ENCODE results near the gene PPP1R3D. TPM values are rescaled to one million over a fixed set of nuclear protein-coding genes. Genes with fewer than 3 reads are reported as not detected.
"Not testable (repeated sequence)": the region's sequence is repeated elsewhere in the genome, so short reads cannot be mapped to it uniquely, and the experiment has no call there.

The PPP1R3D gene
- total and polyA plus RNA-seq, 9 donors, result 4.0 to 6.3 (median 4.9) TPM

GRCh38 chr20:59976156-59976782 is 36.2 kb upstream of the PPP1R3D start:
- DNase-seq, result peak; percentile 41
- no peaks in the 10 kb centered on the region for H3K36me3 ChIP-seq (ENCODE audit: control insufficient read depth, insufficient read depth, low read length)
- 44% methylated on average over 4 of the region's 6 CpGs for WGBS (ENCODE audit: insufficient coverage)
- H3K9me3 ChIP-seq (replicated peaks; ENCODE audit: control insufficient read depth, low read depth, low read length), result no peaks in the 10 kb centered on the region
- no peak overlapping the region for H3K4me3 ChIP-seq (ENCODE audit: low read length)
- H3K27ac ChIP-seq (ENCODE audit: low read length), result peak overlapping the region; percentile 6
- H3K27me3 ChIP-seq (ENCODE audit: control insufficient read depth, insufficient read depth, low read length), result no peaks in the 10 kb centered on the region
- H3K4me1 ChIP-seq (ENCODE audit: control insufficient read depth, insufficient read depth, low read length), result peaks cover 3% of the 10 kb centered on the region

DNA sequence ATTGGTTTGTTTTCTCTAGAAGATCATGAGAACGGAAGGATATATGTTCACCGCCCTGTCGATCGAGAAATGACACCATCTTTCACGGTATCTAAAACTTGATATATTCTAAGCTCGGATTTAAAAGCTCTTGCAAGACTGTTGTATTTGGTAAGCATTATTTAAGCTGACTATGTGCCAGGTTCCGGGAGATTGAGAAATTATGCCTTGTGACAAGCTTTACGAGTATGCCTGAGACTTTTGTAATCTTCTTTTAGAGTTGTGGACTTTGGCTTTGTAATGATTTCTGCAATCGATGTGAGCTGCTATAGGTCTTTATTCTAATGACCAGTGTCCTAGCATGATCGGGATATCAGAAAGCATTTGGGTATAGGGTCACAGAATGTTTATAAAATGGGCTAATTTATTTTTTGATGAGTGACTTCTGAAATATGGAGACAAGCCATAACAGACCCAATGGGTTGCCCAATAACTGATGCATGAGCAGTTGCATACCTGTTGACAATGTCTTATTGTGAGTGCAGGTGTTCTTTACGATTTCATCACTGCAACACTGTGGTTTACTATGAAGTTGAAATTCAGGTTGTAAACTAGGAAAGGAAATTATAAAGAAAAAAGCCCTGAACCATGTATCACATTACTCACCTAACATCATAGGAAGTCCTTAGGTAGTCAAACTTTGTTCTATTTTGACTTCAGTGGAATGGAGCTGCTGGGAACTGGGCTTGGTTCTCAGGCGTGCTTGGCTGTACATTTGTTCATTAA is 32.1 kb upstream of the PPP1R3D start:
- no peak overlapping the region for H3K27ac ChIP-seq (ENCODE audit: low read length)
- H3K4me3 ChIP-seq (ENCODE audit: low read length), result no peak overlapping the region
- no peaks in the 10 kb centered on the region for H3K36me3 ChIP-seq (ENCODE audit: control insufficient read depth, insufficient read depth, low read length)
- H3K9me3 ChIP-seq (replicated peaks; ENCODE audit: control insufficient read depth, low read depth, low read length), result no peaks in the 10 kb centered on the region
- DNase-seq, result no peak
- no peaks in the 10 kb centered on the region for H3K27me3 ChIP-seq (ENCODE audit: control insufficient read depth, insufficient read depth, low read length)
- peaks cover 3% of the 10 kb centered on the region for H3K4me1 ChIP-seq (ENCODE audit: control insufficient read depth, insufficient read depth, low read length)
- 100% methylated on average over 4 of the region's 12 CpGs for WGBS (ENCODE audit: insufficient coverage)

DNA sequence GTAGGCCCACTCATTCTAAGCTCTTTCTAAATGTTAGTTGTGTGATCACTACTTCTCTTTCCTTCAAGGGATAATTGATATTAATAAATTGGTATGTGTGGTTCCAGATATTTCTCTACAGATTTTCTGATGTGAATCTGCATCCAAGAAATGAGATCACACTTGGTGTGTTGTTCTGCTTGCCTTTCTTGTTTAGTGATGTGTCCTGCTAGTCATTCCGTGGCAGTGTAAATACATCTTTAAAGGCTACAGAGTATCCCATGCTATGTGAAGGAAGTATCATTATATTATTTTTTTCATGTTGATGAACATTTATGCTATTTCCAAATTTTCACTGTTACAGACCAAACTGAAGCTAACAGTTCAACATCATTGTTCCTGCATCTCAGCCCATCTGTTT is 31.3 kb upstream of the PPP1R3D start:
- Histone ChIP-seq H3K4me1 (ENCODE audit: control insufficient read depth, insufficient read depth, low read length) (peaks cover under 1% of the 10 kb centered on the region), H3K9me3 (replicated peaks; ENCODE audit: control insufficient read depth, low read depth, low read length) (no peaks in the 10 kb centered on the region), H3K27me3 (ENCODE audit: control insufficient read depth, insufficient read depth, low read length) (no peaks in the 10 kb centered on the region), H3K27ac (ENCODE audit: low read length) (no peak overlapping the region), H3K36me3 (ENCODE audit: control insufficient read depth, insufficient read depth, low read length) (no peaks in the 10 kb centered on the region), H3K4me3 (ENCODE audit: low read length) (no peak overlapping the region)
- no CpG with 5 or more reads among the region's 1 CpG for WGBS (ENCODE audit: insufficient coverage)
- DNase-seq, result no peak

DNA sequence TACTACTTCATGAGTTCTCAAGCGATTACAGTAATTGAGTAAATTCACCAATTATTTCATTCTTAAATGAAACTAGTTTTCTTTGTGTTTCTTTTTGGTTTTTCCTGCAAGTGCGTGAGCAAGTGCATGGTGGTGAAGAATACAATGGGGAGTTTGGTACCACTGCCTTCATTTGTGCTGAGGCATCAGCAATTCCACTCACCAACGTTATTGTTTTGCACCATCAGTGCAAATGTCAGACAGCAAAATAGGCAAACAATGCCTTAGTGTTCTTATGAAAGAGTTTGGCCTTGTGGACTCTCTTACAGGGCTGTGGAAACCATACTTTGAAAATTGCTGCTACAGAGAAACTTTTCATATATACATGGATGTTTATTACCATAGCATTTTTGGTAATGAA is 26.3 kb upstream of the PPP1R3D start:
- Histone ChIP-seq H3K27ac (ENCODE audit: low read length) (no peak overlapping the region), H3K4me1 (ENCODE audit: control insufficient read depth, insufficient read depth, low read length) (no peaks in the 10 kb centered on the region), H3K27me3 (ENCODE audit: control insufficient read depth, insufficient read depth, low read length) (no peaks in the 10 kb centered on the region), H3K36me3 (ENCODE audit: control insufficient read depth, insufficient read depth, low read length) (no peaks in the 10 kb centered on the region), H3K9me3 (replicated peaks; ENCODE audit: control insufficient read depth, low read depth, low read length) (no peaks in the 10 kb centered on the region), H3K4me3 (ENCODE audit: low read length) (no peak overlapping the region)
- no peak for DNase-seq
- WGBS (ENCODE audit: insufficient coverage), result no CpG with 5 or more reads among the region's 3 CpGs

DNA sequence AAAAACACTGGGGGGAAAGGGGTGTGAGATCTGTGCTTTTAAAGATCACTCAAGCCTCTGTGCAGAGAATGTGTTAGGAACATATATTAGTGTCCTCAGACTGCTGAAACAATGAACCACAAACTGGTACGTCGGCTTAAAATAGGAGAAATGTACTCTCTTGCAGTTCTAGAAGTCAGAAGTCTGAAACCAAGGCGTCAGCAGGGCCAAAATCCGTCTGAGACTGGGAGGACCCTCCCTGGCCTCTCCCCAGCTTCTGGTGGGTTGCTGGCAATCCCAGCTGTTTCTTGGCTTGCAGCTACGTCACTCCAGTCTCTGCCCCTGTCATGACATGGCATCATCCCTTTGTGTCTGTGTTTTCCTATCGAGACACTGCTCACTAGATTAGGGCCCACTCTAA is 22.1 kb upstream of the PPP1R3D start:
- 71% methylated on average over 6 of the region's 6 CpGs for WGBS (ENCODE audit: insufficient coverage)
- Histone ChIP-seq H3K4me3 (ENCODE audit: low read length) (no peak overlapping the region), H3K9me3 (replicated peaks; ENCODE audit: control insufficient read depth, low read depth, low read length) (no peaks in the 10 kb centered on the region), H3K27ac (ENCODE audit: low read length) (no peak overlapping the region), H3K36me3 (ENCODE audit: control insufficient read depth, insufficient read depth, low read length) (no peaks in the 10 kb centered on the region), H3K4me1 (ENCODE audit: control insufficient read depth, insufficient read depth, low read length) (no peaks in the 10 kb centered on the region), H3K27me3 (ENCODE audit: control insufficient read depth, insufficient read depth, low read length) (no peaks in the 10 kb centered on the region)
- DNase-seq, result no peak

- no peaks in the 10 kb centered on the region for H3K36me3 ChIP-seq (ENCODE audit: control insufficient read depth, insufficient read depth, low read length)
- H3K9me3 ChIP-seq (replicated peaks; ENCODE audit: control insufficient read depth, low read depth, low read length), result no peaks in the 10 kb centered on the region
- H3K4me1 ChIP-seq (ENCODE audit: control insufficient read depth, insufficient read depth, low read length), result no peaks in the 10 kb centered on the region
- 65% methylated on average over 2 of the region's 2 CpGs for WGBS (ENCODE audit: insufficient coverage)
- H3K27ac ChIP-seq (ENCODE audit: low read length), result no peak overlapping the region
- DNase-seq, result no peak
- H3K4me3 ChIP-seq (ENCODE audit: low read length), result no peak overlapping the region
- no peaks in the 10 kb centered on the region for H3K27me3 ChIP-seq (ENCODE audit: control insufficient read depth, insufficient read depth, low read length)
Measured at GRCh38 chr20:59961423-59961822, 21.3 kb upstream of the PPP1R3D start.

GRCh38 chr20:59958626-59959025 is 18.5 kb upstream of the PPP1R3D start:
- Histone ChIP-seq H3K27ac (ENCODE audit: low read length) (no peak overlapping the region), H3K36me3 (ENCODE audit: control insufficient read depth, insufficient read depth, low read length) (no peaks in the 10 kb centered on the region), H3K9me3 (replicated peaks; ENCODE audit: control insufficient read depth, low read depth, low read length) (no peaks in the 10 kb centered on the region), H3K4me3 (ENCODE audit: low read length) (no peak overlapping the region), H3K27me3 (ENCODE audit: control insufficient read depth, insufficient read depth, low read length) (no peaks in the 10 kb centered on the region), H3K4me1 (ENCODE audit: control insufficient read depth, insufficient read depth, low read length) (no peaks in the 10 kb centered on the region)
- 55% methylated on average over 4 of the region's 4 CpGs for WGBS (ENCODE audit: insufficient coverage)
- no peak for DNase-seq

DNA sequence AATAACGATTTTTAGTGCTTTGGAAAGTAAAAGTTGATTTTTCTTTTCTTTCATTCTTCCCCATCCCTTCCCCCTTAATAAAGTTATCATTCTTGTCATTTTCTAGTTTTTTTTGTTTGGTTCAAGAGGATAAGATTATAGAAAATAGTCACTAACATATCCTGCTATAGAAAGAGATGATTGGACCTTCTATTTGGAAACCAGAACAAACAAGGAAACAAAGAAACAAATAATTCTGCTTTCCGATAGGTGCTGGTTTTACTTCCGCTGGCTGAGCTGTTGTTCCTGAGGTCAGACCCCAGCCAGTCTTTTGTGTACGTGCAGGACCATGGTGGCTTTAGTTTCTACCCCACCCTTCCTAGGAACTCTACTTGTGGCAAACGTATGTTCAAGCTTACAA is 18.0 kb upstream of the PPP1R3D start, which contains the start of gene CDH26:
Gene CDH26, plus strand, starts transcription at position 301 of the 400 bp plus-strand sequence. CDS start 304 bp downstream, outside the sequence.
- no peak within 1 kb of the TSS for H3K4me3 ChIP-seq (ENCODE audit: low read length)
- H3K9me3 ChIP-seq (replicated peaks; ENCODE audit: control insufficient read depth, low read depth, low read length), result no peaks in the 10 kb centered on the region
- no peak within 1 kb of the TSS for H3K27ac ChIP-seq (ENCODE audit: low read length)
- no peaks in the 10 kb centered on the region for H3K27me3 ChIP-seq (ENCODE audit: control insufficient read depth, insufficient read depth, low read length)
- DNase-seq, result no peak
- H3K4me1 ChIP-seq (ENCODE audit: control insufficient read depth, insufficient read depth, low read length), result no peaks in the 10 kb centered on the region
- H3K36me3 ChIP-seq (ENCODE audit: control insufficient read depth, insufficient read depth, low read length), result no peaks in the 10 kb centered on the region
- no CpG with 5 or more reads among the region's 5 CpGs for WGBS (ENCODE audit: insufficient coverage)

DNA sequence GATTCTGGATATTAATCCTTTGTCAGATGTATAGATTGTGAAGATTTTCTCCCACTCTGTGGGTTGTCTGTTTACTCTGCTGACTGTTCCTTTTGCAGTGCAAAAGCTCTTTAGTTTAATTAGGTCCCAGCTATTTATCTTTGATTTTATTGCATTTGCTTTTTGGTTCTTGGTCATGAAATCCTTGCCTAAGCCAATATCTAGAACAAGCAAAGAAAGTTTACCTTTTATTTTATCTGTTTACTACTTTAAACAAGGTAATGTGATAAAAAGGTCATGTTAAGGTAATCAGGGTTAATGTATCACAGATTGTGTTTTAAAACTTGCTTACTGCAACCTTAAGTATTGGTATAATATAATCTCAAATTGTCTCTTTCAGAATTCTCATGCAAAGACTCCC is 17.5 kb upstream of the PPP1R3D start:
- H3K27me3 ChIP-seq (ENCODE audit: control insufficient read depth, insufficient read depth, low read length); H3K36me3 ChIP-seq (ENCODE audit: control insufficient read depth, insufficient read depth, low read length); DNase-seq: not testable (repeated sequence)

GRCh38 chr20:59955131-59955796 is 15.2 kb upstream of the PPP1R3D start:
- DNase-seq, result no peak
- Histone ChIP-seq H3K4me3 (ENCODE audit: low read length) (no peak overlapping the region), H3K36me3 (ENCODE audit: control insufficient read depth, insufficient read depth, low read length) (no peaks in the 10 kb centered on the region), H3K9me3 (replicated peaks; ENCODE audit: control insufficient read depth, low read depth, low read length) (no peaks in the 10 kb centered on the region), H3K27ac (ENCODE audit: low read length) (no peak overlapping the region), H3K4me1 (ENCODE audit: control insufficient read depth, insufficient read depth, low read length) (no peaks in the 10 kb centered on the region), H3K27me3 (ENCODE audit: control insufficient read depth, insufficient read depth, low read length) (no peaks in the 10 kb centered on the region)
- WGBS (ENCODE audit: insufficient coverage), result 69% methylated on average over 3 of the region's 8 CpGs

More for the DNA sequence above, 17.5 kb upstream of the PPP1R3D start:
- not testable (repeated sequence) for H3K9me3 ChIP-seq (replicated peaks; ENCODE audit: control insufficient read depth, low read depth, low read length); H3K4me3 ChIP-seq (ENCODE audit: low read length); H3K4me1 ChIP-seq (ENCODE audit: control insufficient read depth, insufficient read depth, low read length); H3K27ac ChIP-seq (ENCODE audit: low read length)

Measured in muscle of leg (tissue), 11 donors.